ENCODE data around the gene GUCY1A1.

DNA sequence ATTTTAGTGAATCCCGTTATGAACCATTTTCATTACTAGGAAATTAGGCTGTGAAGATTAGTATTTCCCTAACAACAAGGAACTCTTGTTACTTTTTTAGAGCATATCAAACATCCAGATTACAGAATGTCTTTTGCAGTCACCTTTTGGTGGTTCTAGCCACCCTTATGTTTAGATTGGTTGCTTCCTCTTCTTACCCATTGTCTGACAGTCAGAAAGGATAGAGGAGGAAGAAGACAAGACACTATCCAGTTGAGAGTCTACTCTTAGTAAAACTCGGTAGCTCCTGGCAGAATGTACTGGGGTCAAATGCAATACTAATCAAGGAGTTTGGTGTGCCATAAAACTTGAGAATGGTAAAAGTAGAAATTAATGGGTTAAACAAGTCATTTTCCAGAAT is 1.6 kb upstream of the GUCY1A1 start:
- TF ChIP-seq POLR2A (IDR thresholded peaks at IDR 0.05) (no peak), POLR2AphosphoS5 (IDR thresholded peaks at IDR 0.05) (no peak)
- TF ChIP-seq, protein P1, sequence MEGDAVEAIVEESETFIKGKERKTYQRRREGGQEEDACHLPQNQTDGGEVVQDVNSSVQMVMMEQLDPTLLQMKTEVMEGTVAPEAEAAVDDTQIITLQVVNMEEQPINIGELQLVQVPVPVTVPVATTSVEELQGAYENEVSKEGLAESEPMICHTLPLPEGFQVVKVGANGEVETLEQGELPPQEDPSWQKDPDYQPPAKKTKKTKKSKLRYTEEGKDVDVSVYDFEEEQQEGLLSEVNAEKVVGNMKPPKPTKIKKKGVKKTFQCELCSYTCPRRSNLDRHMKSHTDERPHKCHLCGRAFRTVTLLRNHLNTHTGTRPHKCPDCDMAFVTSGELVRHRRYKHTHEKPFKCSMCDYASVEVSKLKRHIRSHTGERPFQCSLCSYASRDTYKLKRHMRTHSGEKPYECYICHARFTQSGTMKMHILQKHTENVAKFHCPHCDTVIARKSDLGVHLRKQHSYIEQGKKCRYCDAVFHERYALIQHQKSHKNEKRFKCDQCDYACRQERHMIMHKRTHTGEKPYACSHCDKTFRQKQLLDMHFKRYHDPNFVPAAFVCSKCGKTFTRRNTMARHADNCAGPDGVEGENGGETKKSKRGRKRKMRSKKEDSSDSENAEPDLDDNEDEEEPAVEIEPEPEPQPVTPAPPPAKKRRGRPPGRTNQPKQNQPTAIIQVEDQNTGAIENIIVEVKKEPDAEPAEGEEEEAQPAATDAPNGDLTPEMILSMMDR (IDR thresholded peaks at IDR 0.05) = no peak
